Testis (tissue), 3 donors: Measurements from ENCODE around the gene MOB3B. TPM values are rescaled to one million over a fixed set of nuclear protein-coding genes. Genes with fewer than 3 reads are reported as not detected.
"Not testable (repeated sequence)": the region's sequence is repeated elsewhere in the genome, so short reads cannot be mapped to it uniquely, and the experiment has no call there.

Source experiments
- DNase-seq: peaks from one replicate; pipeline ENCODE4 v3.0.0-alpha.2; 2019
- H3K27ac ChIP-seq, 2 donors: fragments of 200-600 bp; sonication (generic); one replicate each; pipeline ENCODE4 v1.5.1; 2019
- H3K27me3 ChIP-seq: fragments of 200-600 bp; sonication (generic); one replicate; pipeline ENCODE4 v1.5.1; 2019
- H3K36me3 ChIP-seq: fragments of 200-600 bp; sonication (generic); one replicate; pipeline ENCODE4 v1.5.1; 2017; ENCODE audit warnings: low read depth; ENCODE audit errors: missing control alignments
- H3K4me1 ChIP-seq: fragments of 200-600 bp; sonication (generic); one replicate; pipeline ENCODE4 v1.5.1; 2019
- H3K4me3 ChIP-seq, 2 donors: fragments of 200-600 bp; sonication (generic); one replicate each; pipeline ENCODE4 v1.5.1; 2017 to 2019
- H3K9me3 ChIP-seq: fragments of 200-600 bp; sonication (generic); one replicate; pipeline ENCODE4 v1.5.1; 2017
- POLR2A ChIP-seq: fragments of 450-650 bp; IDR thresholded peaks from one replicate; pipeline ENCODE4 v1.6.1; 2017; ENCODE audit warnings: antibody characterized with exemption, mild to moderate bottlenecking, moderate library complexity
- WGBS, 2 donors: methylation state at CpG; one replicate each; pipeline ENCODE4 v1.1.5; 2018; 5-methylcytosine and 5-hydroxymethylcytosine counted together
- intact Hi-C: fragments of 100-400 bp; cut with DNase I; formaldehyde crosslinking; loops from one replicate; pipeline ENCODE4 v1.15.1; 2023; ENCODE audit warnings: low total_unique reads
- polyA plus RNA-seq: library from polyadenylated mRNA; stranded (reverse); fragments of 350-450 nt; fragmentation: Illumina TruSeq; extraction: RNeasy Lipid Tissue Mini Kit (QIAGEN cat#74804); gene quantifications from one replicate; pipeline ENCODE4 v1.2.3, GENCODE V29; 2014; ENCODE audit warnings: low read depth, low replicate concordance; ENCODE audit not compliant: insufficient read depth
- total RNA-seq, 2 donors: library from RNA; depleted of rRNA; stranded (reverse); fragments of >200 nt; gene quantifications; one replicate each; pipeline ENCODE4 v1.2.3, GENCODE V29; 2016
- TF ChIP-seq, protein P1 (sequence below), 3 experiments: fragments of 450-650 bp in 2 of 3; fragments of 200-600 bp in 1 of 3; sonication (generic) in 1 of 3; IDR thresholded peaks; one replicate each; pipeline ENCODE4 v1.5.1; 2016 to 2019; ENCODE audit warnings: antibody characterized with exemption in 3 of 3, mild to moderate bottlenecking in 2 of 3, moderate library complexity in 1 of 3

Gene MOB3B
- total and polyA plus RNA-seq, 3 donors from 2014 or later: 9.1 to 23.2 (median 17.5) TPM

DNA sequence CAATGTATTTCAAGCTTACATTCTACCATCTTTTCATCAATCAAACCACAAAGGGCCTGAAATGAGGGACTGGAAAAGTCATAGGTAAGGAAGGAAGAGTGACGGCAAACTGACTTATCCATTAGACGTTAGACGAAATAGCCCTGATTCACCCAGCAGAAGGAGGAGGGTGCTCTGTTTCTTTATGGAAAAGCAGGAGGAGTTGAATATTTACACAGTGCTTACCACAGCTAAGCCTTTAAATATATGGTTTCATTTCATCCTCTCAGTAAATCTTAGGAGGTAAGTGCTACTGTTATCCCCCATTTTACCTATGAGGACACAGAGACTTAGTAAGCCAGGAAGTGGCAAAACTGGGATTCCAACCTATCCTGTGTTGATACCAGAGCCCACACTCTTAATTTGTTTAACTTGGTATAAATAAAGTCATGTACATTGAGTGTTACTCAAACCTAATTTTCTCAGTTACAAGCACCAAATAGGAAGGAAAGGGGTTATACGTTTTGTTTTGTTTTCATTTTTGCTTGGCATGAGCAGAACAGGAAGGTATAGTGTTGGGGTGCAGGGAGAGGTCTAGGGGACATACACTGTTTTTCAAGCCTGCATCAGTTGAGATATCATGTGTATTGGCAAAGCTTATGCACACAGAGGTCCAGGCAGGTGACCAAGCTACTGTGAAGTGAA is 103.6 kb downstream of the MOB3B start:
- no peaks in the 10 kb centered on the region for H3K27me3 ChIP-seq
- no peak for DNase-seq
- H3K4me1 ChIP-seq: peaks cover 20% of the 10 kb centered on the region
- 75 to 86% methylated on average over 4 of the region's 4 CpGs for WGBS, 2 donors
- no peaks in the 10 kb centered on the region for H3K9me3 ChIP-seq
- H3K36me3 ChIP-seq: no peaks in the 10 kb centered on the region
- intact Hi-C loops: no loop called here
- TF ChIP-seq, protein P1, sequence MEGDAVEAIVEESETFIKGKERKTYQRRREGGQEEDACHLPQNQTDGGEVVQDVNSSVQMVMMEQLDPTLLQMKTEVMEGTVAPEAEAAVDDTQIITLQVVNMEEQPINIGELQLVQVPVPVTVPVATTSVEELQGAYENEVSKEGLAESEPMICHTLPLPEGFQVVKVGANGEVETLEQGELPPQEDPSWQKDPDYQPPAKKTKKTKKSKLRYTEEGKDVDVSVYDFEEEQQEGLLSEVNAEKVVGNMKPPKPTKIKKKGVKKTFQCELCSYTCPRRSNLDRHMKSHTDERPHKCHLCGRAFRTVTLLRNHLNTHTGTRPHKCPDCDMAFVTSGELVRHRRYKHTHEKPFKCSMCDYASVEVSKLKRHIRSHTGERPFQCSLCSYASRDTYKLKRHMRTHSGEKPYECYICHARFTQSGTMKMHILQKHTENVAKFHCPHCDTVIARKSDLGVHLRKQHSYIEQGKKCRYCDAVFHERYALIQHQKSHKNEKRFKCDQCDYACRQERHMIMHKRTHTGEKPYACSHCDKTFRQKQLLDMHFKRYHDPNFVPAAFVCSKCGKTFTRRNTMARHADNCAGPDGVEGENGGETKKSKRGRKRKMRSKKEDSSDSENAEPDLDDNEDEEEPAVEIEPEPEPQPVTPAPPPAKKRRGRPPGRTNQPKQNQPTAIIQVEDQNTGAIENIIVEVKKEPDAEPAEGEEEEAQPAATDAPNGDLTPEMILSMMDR (IDR thresholded peaks at IDR 0.05): no peak
- TF ChIP-seq POLR2A: no peak
- H3K4me3 ChIP-seq: no peak overlapping the region
- no peak overlapping the region for H3K27ac ChIP-seq

DNA sequence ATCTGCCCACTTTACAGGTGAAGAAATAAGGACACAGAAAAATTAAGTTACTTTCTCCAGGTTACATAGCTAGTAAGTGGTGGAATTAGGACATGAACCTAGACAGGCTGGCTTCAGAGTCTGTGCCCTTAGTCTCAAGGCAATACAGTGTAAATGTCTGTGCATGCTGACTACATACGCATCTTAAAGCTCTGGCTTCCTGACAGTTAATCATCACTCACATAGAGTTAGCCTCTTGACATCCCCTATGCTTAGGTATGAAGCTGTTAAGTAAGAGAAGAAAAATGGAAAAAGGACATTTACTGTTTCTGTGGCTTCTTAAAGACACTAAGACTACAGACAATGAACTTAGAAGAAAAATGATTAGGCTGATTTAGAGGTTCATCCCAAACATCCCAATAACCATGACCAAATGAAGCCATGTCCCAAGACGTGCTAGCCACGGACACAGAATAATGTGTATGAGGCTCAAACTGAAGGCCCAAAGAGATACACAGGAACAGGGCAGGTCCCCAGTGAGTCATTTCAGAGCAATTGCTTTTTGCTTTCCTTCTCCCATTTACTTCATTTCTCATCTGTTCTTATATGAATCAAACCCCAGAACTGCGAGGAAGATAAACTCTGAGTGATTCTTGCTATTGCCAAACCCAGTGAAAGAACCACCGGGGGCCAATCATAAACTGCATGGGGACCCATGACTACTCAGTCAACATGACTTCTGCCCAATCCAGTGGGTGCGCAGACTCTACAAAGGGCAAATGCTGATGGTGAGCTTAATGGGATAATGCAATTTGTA is 105.5 kb downstream of the MOB3B start:
- H3K27me3 ChIP-seq: no peaks in the 10 kb centered on the region
- WGBS, 2 donors: 90 to 91% methylated on average over 6 of the region's 6 CpGs
- no peak overlapping the region for H3K4me3 ChIP-seq
- H3K9me3 ChIP-seq: no peaks in the 10 kb centered on the region
- no peak for DNase-seq
- H3K4me1 ChIP-seq: peaks cover 9% of the 10 kb centered on the region
- H3K36me3 ChIP-seq: no peaks in the 10 kb centered on the region
- intact Hi-C loops: no loop called here
- TF ChIP-seq POLR2A: no peak
- TF ChIP-seq, protein P1 (IDR thresholded peaks at IDR 0.05): no peak
- no peak overlapping the region for H3K27ac ChIP-seq

DNA sequence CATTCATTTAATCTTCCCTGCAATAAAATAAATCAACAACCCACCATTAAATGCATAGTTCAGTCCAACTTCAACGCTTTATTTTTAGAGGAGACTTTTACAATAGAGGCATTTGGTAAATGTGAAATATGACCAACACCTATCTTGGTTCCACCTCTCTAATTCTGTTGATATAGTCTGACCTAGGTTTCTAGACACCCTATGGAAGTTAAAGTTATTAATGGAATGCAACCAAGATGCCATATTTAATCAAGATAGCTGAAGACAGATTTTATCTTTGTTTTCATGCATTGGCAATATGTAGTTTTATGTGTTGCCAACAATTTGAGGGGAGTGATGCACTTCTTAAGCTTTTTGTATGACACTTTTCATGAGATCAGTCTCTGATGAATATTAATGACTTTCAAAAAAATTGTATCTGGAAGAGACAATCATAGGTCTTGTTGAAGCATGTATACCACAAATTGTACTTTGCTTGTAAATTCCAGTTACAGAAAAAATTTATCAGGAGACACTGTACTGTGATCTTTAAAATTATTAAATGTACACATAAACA is 107.3 kb downstream of the MOB3B start:
- no peak overlapping the region for H3K4me3 ChIP-seq
- H3K27ac ChIP-seq: no peak overlapping the region
- no peaks in the 10 kb centered on the region for H3K36me3 ChIP-seq
- 42 to 100% methylated on average over 1 of the region's 1 CpG for WGBS, 2 donors
- intact Hi-C loops: no loop called here
- no peaks in the 10 kb centered on the region for H3K27me3 ChIP-seq
- H3K9me3 ChIP-seq: no peaks in the 10 kb centered on the region
- H3K4me1 ChIP-seq: peaks cover 10% of the 10 kb centered on the region
- TF ChIP-seq, protein P1 (IDR thresholded peaks at IDR 0.05): no peak
- no peak for TF ChIP-seq POLR2A
- DNase-seq: no peak

DNA sequence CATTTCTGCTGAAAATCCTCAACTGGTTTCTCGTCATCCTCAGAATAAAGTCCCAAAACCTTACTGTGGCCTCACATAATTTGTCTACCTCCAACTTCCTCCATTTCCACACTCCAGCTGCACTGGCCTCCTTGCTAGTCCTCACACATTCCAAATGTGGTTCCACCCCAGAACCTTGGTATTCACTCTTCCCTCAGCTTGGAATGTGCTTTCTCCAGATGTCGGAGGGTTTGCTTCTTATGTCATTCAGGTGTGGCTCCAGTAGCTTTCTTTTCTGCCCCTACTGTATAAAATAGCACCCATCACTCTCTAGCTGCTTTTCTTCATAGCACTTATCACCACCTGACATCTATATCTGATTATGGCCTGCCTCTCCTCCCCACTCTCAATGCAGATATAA is 108.0 kb downstream of the MOB3B start:
- 94 to 98% methylated on average over 2 of the region's 2 CpGs for WGBS, 2 donors
- H3K36me3 ChIP-seq: no peaks in the 10 kb centered on the region
- no peak for DNase-seq
- no peak overlapping the region for H3K27ac ChIP-seq
- peaks cover 8% of the 10 kb centered on the region for H3K4me1 ChIP-seq
- no peaks in the 10 kb centered on the region for H3K27me3 ChIP-seq
- intact Hi-C loops: no loop called here
- TF ChIP-seq, protein P1 (IDR thresholded peaks at IDR 0.05): no peak
- TF ChIP-seq POLR2A: no peak
- H3K9me3 ChIP-seq: no peaks in the 10 kb centered on the region
- H3K4me3 ChIP-seq: no peak overlapping the region

DNA sequence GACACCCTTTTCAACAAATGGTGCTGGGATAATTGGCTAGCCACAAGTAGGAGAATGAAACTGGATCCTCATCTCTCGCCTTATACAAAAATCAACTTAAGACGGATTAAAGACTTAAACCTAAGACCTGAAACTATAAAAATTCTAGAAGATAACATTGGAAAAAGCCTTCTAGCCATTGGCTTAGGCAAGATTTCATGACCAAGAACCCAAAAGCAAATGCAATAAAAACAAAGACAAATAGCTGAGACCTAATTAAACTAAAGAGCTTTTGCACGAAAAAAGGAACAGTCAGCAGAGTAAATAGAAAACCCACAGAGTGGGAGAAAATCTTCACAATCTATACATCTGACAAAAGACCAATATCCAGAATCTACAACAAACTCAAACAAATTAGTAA is 110.1 kb downstream of the MOB3B start:
- 92 to 96% methylated on average over 3 of the region's 3 CpGs for WGBS, 2 donors
- DNase-seq, H3K36me3 ChIP-seq, H3K27me3 ChIP-seq, H3K4me3 ChIP-seq, H3K4me1 ChIP-seq, H3K27ac ChIP-seq, H3K9me3 ChIP-seq, intact Hi-C loops: not testable (repeated sequence)
